Measurements from ENCODE around the gene CABYR. TPM values are rescaled to one million over a fixed set of nuclear protein-coding genes. Genes with fewer than 3 reads are reported as not detected.
A peak's percentile ranks its signal among the peaks of the same experiment; 100 is the strongest.

Gene CABYR
- total RNA-seq, 1 donor from 2014 or later, result 0.74 TPM

DNA sequence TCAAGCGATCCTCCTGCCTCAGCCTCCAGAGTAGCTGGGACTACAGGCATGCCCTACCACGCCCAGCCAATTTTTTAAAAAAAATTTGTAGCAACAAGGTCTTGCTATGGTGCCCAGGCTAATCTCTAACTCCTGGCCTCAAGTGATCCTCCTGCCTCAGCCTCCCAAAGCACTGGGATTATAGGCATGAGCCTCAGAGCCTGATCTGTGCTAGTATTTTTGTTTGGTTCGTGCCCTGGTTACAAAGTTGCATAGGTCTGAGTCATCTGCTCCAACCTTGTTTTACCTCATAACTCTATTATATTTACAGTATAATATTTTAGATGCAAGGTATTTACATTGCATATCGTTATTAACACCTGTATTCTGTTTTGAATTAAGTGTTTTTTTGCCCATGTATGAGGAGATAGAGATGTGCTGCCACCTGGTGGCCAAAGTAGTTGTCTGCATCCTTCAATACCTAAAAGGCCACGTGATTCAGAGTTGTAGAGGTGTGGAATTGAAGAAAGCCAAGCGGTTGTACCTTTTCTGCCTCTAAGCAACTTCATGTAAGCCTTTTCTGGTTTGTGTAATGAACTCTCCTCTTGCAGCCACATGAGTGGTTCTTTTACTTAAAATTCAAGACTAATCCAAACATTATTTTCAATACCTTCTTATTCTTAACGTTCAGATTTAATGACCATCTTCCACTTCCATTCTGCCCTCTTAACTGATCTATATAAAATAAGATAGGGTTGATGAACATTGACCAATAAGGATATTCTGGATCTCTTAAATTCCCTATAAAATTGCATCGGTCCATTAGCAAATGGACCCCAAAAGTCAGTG is 19.9 kb upstream of the CABYR start:
- H3K36me3 ChIP-seq, result peaks cover 0 to 6% of the 10 kb centered on the region in 2 donors
- intact Hi-C loops (cut with DNase I), result no loop called here

DNA sequence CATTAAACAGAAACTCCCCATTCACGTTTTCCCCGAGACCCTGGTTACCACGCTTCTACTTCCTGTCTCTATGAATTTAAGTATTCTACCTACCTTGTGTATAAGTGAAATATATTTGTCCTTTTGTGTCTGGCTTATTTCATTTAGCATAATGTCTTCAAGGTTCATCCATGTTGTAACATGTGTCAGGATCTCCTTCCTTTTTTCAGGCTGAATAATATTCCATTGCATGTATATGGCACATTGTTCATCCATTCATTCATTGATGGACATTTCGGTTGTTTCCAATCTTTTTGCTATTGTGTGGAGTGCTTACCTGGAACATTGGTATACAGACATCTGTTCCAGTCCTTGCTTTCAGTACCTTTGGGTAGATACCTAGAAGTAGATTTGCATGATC is 18.2 kb upstream of the CABYR start:
- no peaks in the 10 kb centered on the region for H3K9me3 ChIP-seq
- intact Hi-C loops (cut with DNase I), result loop anchor here (10.0 kb wide), 1 partner anchor 186 kb away; no protein-coding TSS in a partner anchor
- no peaks in the 10 kb centered on the region for H3K4me1 ChIP-seq
- H3K27ac ChIP-seq, result no peak overlapping the region
- TF ChIP-seq CTCF (IDR thresholded peaks at IDR 0.05), result no peak
- no peak for TF ChIP-seq POLR2A (IDR thresholded peaks at IDR 0.05)
- TF ChIP-seq POLR2AphosphoS5 (IDR thresholded peaks at IDR 0.05; ENCODE audit: insufficient read depth in 1 of 2, low read depth in 1 of 2), result no peak
- no peak for DNase-seq (ENCODE audit: extremely low spot score in 2 of 2)
- H3K27me3 ChIP-seq, result no peaks in the 10 kb centered on the region
- H3K4me3 ChIP-seq, result no peak overlapping the region
- peaks cover 0 to 1% of the 10 kb centered on the region in 2 donors for H3K36me3 ChIP-seq

More for the DNA sequence above, 19.9 kb upstream of the CABYR start:
- DNase-seq (ENCODE audit: extremely low spot score in 2 of 2), result no peak
- TF ChIP-seq POLR2AphosphoS5 (IDR thresholded peaks at IDR 0.05; ENCODE audit: insufficient read depth in 1 of 2, low read depth in 1 of 2) (peak in 1 of 2 donors; percentile 59), CTCF (IDR thresholded peaks at IDR 0.05) (peak; percentile 78 to 95 (median 91)), POLR2A (IDR thresholded peaks at IDR 0.05) (no peak)
- Histone ChIP-seq H3K9me3 (no peaks in the 10 kb centered on the region), H3K4me3 (no peak overlapping the region), H3K27ac (no peak overlapping the region), H3K4me1 (no peaks in the 10 kb centered on the region), H3K27me3 (no peaks in the 10 kb centered on the region)

DNA sequence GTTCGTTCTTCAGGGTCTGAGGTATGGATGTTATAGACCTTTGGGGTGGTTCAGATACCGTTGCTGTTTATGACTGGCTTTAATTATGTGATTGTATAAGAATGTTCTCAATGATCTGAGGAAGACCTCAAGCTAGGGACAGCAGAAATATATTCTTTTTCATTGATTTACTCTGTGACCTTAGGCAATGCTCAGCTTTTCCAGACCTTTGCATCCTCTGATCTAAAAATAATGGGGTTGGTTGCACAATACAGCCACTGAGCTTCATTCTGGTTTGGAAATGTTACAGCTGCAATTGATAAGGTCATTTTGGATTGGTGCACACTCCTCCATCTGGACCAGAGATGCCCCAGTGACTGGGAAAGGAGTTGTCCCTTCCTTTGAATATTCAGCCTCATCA is 17.2 kb upstream of the CABYR start:
- H3K27ac ChIP-seq, result no peak overlapping the region
- TF ChIP-seq CTCF (IDR thresholded peaks at IDR 0.05), result no peak
- TF ChIP-seq POLR2A (IDR thresholded peaks at IDR 0.05), result no peak
- no peak for TF ChIP-seq POLR2AphosphoS5 (IDR thresholded peaks at IDR 0.05; ENCODE audit: insufficient read depth in 1 of 2, low read depth in 1 of 2)
- H3K27me3 ChIP-seq, result no peaks in the 10 kb centered on the region
- DNase-seq (ENCODE audit: extremely low spot score in 2 of 2), result no peak
- no peak overlapping the region for H3K4me3 ChIP-seq
- H3K9me3 ChIP-seq, result no peaks in the 10 kb centered on the region
- no peaks in the 10 kb centered on the region for H3K4me1 ChIP-seq
- peaks cover 0 to 8% of the 10 kb centered on the region in 2 donors for H3K36me3 ChIP-seq
- intact Hi-C loops (cut with DNase I), result loop anchor here (10.0 kb wide), 1 partner anchor 187 kb away; no protein-coding TSS in a partner anchor

DNA sequence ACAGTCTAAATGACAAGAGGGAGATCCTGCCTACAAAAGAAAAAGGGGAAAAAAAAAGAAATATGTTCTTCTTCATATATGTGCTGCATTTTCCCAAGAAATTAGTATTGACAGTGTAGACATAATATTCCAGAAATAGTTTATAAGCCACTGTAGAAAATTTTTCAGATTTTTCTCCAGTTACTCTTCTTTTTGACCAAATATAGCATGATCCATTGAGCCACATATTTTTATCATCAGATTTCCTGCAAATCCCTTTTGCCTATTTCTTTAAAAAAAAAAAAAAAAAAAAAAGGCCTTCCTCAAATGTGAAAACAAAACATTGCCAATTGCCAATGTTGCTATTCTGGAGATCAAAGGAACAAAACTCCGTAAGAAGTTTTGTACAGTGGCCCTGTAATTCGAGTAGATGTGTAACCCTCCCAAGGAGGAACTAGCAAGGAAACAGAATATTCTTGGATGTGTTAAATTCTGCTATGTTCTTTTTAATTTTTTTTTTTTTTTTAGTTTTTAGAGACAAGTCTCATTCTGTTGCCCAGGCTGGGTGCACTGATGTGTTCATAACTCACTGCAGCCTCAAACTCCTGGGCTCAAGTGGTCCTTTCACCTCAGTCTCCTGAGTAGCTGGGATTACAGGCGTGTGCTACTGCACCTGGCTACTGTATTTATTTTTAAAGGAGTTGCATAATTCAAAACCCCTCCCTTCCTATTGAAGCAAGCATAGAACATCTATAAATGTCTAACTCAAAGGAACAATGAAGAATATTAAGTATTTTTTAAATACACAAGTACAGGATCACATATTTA is 12.5 kb upstream of the CABYR start:
- Histone ChIP-seq H3K4me1 (no peaks in the 10 kb centered on the region), H3K27ac (no peak overlapping the region), H3K4me3 (no peak overlapping the region), H3K9me3 (no peaks in the 10 kb centered on the region), H3K27me3 (no peaks in the 10 kb centered on the region), H3K36me3 (peaks cover 0 to 25% of the 10 kb centered on the region in 2 donors)
- no peak for DNase-seq (ENCODE audit: extremely low spot score in 2 of 2)
- intact Hi-C loops (cut with DNase I), result loop anchor here (10.0 kb wide), 1 partner anchor 192 kb away; no protein-coding TSS in a partner anchor
- TF ChIP-seq CTCF (IDR thresholded peaks at IDR 0.05), result no peak
- no peak for TF ChIP-seq POLR2AphosphoS5 (IDR thresholded peaks at IDR 0.05; ENCODE audit: insufficient read depth in 1 of 2, low read depth in 1 of 2)
- no peak for TF ChIP-seq POLR2A (IDR thresholded peaks at IDR 0.05)
